GM19239 (cell line): ENCODE measurements around the gene FMN2.

Source experiments
- DNase-seq: peaks from one replicate; pipeline ENCODE4 v3.0.0; 2011; ENCODE audit warnings: low spot score; ENCODE audit not compliant: insufficient read length
- FAIRE-seq: peaks from 2 replicates; lab custom pipeline; 2011; peaks lifted over from hg19 to GRCh38; lab: Jason Lieb, UNC

FMN2 gene

DNA sequence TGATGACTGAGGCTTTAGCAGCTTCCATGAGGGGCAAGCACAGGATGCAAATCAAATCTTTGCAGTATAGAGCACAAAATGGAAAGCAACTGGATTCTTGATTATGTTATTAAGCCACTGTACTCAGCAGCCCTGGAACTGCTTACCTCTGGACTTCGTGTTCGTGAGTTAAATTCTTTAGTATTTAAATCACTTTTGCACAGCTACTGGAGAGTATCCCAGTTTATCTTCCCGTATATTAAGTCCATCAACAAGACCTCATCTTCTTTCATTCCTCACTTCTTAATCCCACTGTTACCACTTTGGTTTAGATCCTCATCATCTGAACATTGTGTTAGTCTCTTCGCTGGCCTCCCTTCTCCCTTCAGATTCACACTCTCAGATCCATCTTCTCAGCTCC lies 411.4 kb downstream of the FMN2 start:
- FAIRE-seq (no peak), DNase-seq (no peak)

DNA sequence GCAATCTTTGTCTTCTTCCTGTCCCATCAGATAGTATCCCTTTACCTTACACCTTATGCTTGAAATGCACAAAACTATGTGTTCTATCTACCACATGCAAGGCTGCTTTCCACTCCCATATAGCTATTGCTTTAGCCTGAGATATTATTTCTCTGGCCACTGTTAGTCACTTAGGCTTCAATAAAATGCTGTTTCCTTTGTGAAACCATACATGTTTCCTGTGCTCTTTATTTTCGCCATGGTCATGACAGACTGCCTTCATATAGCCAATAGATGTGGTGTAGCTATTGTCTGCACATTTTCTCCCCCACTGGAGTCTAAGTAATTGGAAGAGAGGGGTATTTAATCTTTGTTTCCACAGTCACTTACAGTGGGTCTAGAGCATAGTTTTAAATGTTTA lies 411.9 kb downstream of the FMN2 start:
- no peak for DNase-seq
- FAIRE-seq = no peak

DNA sequence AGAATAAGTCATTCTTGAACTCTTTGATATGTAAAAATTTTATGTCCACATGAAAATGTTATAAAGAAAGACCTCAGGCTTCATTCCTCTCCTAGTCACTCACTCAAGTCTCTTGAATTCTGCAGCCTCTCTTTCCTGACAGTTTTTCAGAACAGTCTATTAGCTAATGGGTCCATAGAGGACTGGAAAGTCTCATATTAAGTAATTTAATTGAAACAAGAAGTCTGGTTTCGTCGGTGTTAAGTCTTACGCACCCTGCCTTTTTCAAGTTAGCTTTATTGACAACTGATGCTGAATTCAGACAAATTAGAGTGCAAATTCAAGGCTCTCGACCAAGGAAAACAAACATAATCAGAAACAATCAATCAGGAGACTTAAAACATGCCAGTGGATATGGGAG lies 414.5 kb downstream of the FMN2 start:
- DNase-seq (no peak), FAIRE-seq (no peak)

DNA sequence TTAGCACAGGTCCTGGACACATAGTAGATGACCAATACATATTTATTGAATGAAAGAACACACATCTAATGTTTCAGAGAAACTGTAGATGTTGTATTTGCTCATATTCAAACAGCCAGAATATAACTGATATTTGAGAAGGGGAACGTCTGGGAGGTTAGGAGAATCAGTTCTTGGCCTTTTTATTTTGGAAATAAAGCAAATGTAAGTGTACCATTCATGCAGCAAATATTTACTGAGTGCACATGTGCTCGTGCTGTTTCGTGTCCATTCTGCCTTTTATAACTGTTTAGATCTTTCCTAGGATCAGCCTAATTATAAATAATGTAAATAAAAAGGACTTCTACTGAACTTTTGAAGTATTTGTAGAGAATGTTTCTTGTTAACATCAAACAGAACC lies 416.5 kb downstream of the FMN2 start:
- FAIRE-seq = no peak
- no peak for DNase-seq

DNA sequence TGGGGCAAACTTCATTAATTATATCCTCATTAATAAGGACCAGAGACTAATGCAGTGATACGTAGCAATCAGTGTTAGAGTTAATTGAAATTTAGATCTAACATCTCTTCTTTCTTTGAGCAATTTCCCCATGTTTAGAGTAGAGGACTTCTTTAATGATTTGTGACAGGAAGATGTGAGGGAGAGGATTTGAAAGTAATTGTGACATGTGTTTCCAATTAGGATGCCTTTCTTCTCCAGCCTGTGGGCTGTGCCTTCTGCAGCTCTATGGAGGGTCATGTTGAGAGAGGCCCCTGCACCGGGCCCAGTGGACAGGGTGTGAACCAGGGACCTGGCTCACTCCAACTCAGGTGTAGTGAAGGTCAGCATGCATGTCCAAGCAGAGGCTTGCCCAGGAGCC lies 417.3 kb downstream of the FMN2 start:
- FAIRE-seq (no peak), DNase-seq (no peak)

DNA sequence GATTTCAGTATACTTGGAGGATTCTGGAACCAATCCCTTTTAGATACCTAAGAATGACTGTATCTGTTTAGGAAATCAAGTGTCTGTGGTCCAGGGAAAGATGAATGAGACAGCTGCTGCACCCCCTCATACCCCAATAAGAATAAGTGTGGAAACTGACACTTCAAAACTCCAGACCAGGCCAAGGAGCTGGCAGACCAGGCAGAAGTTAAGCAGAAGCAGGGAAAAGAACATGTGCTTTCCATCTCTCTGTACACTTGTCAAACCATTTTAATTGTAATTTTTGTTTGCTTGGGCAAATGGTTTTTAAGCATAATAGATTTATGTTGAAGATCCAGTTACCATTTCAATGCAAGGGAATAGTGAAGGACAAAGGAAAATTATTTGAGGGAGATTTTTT lies 420.1 kb downstream of the FMN2 start:
- no peak for FAIRE-seq
- DNase-seq = no peak

DNA sequence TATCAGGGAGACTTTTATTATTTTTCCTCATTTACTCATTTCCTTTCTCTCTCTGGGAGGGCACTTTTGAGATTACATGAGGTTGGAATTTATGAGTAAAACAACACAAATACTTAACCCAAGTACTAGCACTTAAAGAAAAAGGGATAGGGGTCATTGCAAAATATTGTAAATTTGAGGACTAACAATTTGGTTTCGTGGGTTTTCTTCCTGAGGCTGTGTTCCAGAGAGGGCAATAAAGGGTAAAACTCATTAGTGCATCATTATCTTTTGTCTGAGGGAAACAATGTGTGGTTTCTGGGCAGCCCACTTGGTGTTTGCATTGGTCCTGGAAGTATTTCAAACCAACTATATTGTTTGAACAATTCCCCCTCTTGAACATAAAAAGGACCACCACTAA lies 423.8 kb downstream of the FMN2 start:
- DNase-seq (no peak), FAIRE-seq (no peak)

DNA sequence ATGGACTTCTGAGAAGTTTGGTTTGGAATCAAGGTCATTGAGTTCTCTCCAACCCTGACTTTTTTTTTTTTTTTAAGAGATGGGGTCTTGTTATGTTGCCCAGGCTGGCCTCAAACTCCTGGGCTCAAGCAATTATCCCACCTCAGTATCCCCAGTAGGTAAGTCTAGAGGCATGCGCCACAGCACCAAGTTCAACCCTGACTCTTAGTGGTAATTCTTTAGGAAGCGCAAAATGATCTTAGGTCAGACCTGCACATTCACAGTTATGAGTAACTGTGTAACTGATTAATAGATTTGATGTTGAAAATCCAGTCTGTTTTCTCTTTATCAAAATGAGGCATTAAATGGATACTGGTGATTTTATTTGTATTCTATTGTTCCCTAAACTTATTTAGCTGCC lies 424.4 kb downstream of the FMN2 start:
- DNase-seq = no peak
- no peak for FAIRE-seq

DNA sequence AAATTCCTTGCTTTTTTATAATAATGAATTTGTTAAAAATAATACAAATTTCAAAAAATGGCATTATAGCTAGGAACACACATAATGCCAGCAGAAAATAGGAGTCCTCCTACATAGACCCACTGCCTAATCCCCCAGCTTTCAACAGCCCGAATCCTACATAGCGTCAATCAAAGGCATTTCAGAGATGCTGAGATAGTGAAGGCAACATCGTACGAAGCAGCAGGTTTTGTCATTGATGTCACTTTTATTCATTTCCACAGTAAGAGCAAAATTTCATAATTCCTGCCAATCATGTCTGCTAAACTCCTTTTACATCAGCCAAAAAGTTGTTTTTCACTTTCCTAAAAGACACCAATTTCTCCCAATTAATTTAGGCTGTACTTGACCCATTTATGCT lies 426.2 kb downstream of the FMN2 start:
- no peak for FAIRE-seq
- DNase-seq = no peak

DNA sequence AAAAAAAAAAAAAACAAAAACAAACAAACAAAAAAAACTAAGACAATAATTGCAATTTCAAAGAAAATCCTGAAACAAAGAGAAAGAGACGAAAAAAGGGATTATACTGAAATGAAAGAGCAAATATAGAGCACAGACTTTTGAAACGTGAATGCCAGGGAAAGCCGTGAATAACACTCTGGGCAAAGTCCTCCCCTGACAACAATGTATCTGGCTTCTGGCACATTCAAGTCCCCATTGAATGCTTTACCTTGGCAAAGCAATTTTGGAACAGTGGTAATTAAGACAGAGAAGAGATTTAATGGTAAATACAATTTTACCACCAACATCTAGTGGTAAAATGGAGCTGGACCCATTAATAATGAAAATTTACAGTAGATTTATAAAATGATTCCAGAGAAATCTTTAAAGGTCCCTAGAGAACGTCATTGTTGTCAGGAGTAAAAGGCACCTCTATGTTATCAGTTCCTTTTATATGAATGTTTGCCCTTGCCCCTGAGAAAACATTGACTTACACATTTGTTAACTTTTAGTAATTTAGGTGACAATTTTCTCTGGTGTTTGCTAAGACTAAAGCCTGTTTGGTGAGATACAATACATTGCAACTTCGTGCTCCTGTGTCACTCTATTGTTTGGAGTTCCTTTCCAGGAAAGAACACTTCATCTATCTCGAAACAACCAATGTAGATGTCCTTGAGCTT lies 430.6 kb downstream of the FMN2 start:
- DNase-seq (no peak), FAIRE-seq (no peak)

DNA sequence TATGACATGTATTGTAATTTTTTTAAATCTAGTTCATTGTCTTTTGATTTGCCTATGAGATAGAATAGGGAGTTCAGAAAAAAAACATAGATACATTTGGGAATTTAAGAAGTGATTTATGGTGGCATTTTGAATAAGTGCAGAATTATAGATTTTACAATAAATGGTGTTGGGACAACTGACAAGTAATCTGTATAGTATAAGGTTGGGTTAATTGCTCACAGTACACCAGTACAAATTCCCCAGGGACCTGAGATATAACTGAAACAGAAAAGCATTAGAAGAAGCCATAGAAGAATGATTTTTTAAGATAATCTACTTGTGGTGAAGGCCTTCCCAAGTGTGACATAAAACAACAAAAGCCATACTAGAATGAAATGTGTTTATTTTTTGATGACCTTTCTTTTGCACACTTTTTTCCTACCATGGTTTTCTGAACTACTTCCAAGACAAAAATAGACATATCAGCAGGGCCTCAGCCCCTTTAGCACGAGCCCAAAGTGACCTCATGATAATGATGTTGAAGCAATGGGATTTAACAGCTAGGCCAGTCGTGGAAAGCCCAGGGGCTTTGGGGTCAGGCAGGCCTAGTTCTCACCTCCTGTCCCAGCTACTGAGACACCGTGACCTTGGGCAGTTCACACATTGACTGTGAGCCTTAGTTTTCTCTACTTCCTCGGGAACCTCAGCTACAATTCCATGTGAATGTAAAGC lies 432.8 kb downstream of the FMN2 start:
- no peak for FAIRE-seq
- no peak for DNase-seq
